ENCODE data around the gene CHRNA1. TPM values are rescaled to one million over a fixed set of nuclear protein-coding genes. Genes with fewer than 3 reads are reported as not detected.

CHRNA1 gene
- total RNA-seq, 1 donor from 2014 or later, result not detected

DNA sequence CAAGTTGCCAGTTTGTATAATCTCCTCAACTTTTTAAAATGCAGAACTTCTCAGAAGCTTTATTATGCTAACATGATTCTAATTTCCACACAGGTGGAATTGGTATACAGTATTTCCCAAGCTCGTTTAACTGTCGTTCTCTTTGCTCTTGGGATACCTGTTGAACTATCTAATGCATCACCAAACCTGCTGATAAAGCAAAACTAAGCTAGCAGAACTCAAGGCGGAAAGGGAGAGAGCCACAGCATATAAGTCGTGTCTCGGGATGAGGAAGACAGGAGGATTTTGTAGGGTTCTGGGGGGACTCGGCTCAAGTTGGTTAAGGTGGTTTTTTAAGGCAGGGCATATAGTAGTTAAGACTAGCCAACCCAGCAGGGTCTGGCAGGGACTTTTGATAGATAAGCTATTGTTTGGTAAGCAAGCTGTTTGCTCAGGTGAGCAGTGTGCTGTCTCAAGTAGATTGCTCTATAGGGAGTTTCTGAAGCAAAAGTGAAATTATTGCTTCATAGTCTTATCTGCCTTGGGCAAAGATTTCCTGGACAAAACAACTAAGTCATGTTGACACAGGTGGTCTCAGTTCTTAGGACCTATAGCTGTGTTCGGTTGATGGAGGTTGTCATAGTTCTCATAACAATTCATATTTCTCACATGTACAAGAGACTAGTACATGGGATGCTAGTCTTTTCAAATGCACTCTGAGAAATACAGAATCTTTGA lies 28.2 kb upstream of the CHRNA1 start:
- Mint-ChIP-seq H3K27me3 (peaks cover 14% of the 10 kb centered on the region), H3K27ac (no peak overlapping the region), H3K4me3 (no peak overlapping the region)

DNA sequence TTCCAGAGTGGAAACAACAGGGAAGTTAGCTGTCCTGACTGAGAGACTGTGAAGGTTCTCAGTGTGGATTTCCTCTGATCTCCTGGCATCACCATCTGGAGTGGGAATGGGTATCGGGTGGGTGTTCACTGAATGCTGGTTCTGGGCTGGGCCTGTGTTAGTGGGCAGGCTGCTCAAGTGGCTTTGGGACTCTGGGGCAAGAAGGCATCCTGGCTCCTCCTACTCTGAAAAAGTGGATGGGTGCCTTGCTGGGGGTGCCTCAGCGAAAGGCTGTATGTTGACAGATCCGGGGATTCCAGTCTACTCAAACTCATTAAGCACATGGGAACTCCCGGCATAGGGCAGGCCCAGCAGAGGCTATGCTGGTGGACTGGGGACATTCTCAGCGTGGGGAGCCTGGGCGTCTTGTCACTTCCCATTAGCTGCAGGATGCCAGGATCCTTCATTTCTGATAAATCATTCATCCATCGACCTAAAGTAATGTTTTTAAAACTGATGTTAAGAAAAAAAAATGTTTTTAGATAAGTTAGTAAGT lies 27.5 kb upstream of the CHRNA1 start:
- Mint-ChIP-seq H3K9me3 (no peaks in the 10 kb centered on the region), H3K4me1 (peaks cover 2% of the 10 kb centered on the region), H3K27ac (no peak overlapping the region), H3K4me3 (no peak overlapping the region), H3K36me3 (ENCODE audit: low read depth) (no peaks in the 10 kb centered on the region), H3K27me3 (peaks cover 14% of the 10 kb centered on the region)
- ATAC-seq (ENCODE audit: low read depth) (no peak), DNase-seq (no peak)
- POLR2A ChIA-PET, result no interaction called here
- CTCF ChIA-PET, result interaction anchor here (1.0 kb wide), 1 partner anchor 20 kb away, joined by 3 read pairs; no protein-coding TSS in a partner anchor
- intact Hi-C loops (cut with micrococcal nuclease), result no loop called here
- TF ChIP-seq, protein P1, sequence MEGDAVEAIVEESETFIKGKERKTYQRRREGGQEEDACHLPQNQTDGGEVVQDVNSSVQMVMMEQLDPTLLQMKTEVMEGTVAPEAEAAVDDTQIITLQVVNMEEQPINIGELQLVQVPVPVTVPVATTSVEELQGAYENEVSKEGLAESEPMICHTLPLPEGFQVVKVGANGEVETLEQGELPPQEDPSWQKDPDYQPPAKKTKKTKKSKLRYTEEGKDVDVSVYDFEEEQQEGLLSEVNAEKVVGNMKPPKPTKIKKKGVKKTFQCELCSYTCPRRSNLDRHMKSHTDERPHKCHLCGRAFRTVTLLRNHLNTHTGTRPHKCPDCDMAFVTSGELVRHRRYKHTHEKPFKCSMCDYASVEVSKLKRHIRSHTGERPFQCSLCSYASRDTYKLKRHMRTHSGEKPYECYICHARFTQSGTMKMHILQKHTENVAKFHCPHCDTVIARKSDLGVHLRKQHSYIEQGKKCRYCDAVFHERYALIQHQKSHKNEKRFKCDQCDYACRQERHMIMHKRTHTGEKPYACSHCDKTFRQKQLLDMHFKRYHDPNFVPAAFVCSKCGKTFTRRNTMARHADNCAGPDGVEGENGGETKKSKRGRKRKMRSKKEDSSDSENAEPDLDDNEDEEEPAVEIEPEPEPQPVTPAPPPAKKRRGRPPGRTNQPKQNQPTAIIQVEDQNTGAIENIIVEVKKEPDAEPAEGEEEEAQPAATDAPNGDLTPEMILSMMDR (IDR thresholded peaks at IDR 0.05), result no peak

More for the DNA sequence above, 28.2 kb upstream of the CHRNA1 start:
- intact Hi-C loops (cut with micrococcal nuclease), result no loop called here
- DNase-seq, result no peak
- ChIA-PET CTCF (interaction anchor here (1.0 kb wide), 1 partner anchor 20 kb away, joined by 3 read pairs; no protein-coding TSS in a partner anchor), POLR2A (no interaction called here)
- ATAC-seq (ENCODE audit: low read depth), result no peak
- H3K4me1 Mint-ChIP-seq, result peaks cover 2% of the 10 kb centered on the region
- H3K9me3 Mint-ChIP-seq, result no peaks in the 10 kb centered on the region
- TF ChIP-seq, protein P1 (IDR thresholded peaks at IDR 0.05), result no peak
- no peaks in the 10 kb centered on the region for H3K36me3 Mint-ChIP-seq (ENCODE audit: low read depth)

DNA sequence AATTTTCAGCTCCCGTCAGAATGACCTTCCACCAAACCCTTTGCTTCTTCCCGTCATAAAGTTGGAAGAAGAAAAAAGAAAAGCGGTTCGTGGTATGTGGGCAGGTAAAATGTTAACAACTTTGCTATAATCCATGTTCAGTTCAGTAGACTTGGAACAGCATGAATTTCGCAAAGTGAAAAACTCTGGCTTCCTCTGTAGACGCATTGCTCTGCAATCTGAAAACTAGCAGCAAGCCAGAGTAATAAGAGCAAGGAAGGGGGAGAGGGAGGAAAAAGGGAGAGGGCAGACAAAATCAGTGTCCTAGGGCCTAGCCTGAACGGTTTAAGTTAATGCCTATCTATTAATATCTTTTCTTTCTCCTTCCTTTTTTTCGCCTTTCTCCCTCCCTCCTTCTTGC lies 26.7 kb upstream of the CHRNA1 start:
- ATAC-seq (ENCODE audit: low read depth), result no peak
- H3K27me3 Mint-ChIP-seq, result peaks cover 11% of the 10 kb centered on the region

GRCh38 chr2:174789001-174789400 lies 24.7 kb upstream of the CHRNA1 start:
- no peak overlapping the region for H3K27ac Mint-ChIP-seq
- peaks cover 2% of the 10 kb centered on the region for H3K4me1 Mint-ChIP-seq
- H3K27me3 Mint-ChIP-seq, result peaks cover 9% of the 10 kb centered on the region
- no peaks in the 10 kb centered on the region for H3K36me3 Mint-ChIP-seq (ENCODE audit: low read depth)
- no peak overlapping the region for H3K4me3 Mint-ChIP-seq
- no peak for ATAC-seq (ENCODE audit: low read depth)
- no peak for DNase-seq
- POLR2A ChIA-PET, result no interaction called here
- intact Hi-C loops (cut with micrococcal nuclease), result no loop called here
- CTCF ChIA-PET, result no interaction called here
- TF ChIP-seq, protein P1 (IDR thresholded peaks at IDR 0.05), result no peak
- H3K9me3 Mint-ChIP-seq, result no peaks in the 10 kb centered on the region

More for the DNA sequence above, 26.7 kb upstream of the CHRNA1 start:
- POLR2A ChIA-PET, result no interaction called here
- H3K4me1 Mint-ChIP-seq, result peaks cover 2% of the 10 kb centered on the region
- TF ChIP-seq, protein P1 (IDR thresholded peaks at IDR 0.05), result no peak
- no peak overlapping the region for H3K27ac Mint-ChIP-seq
- no peak for DNase-seq
- CTCF ChIA-PET, result no interaction called here
- H3K9me3 Mint-ChIP-seq, result no peaks in the 10 kb centered on the region
- no peaks in the 10 kb centered on the region for H3K36me3 Mint-ChIP-seq (ENCODE audit: low read depth)
- intact Hi-C loops (cut with micrococcal nuclease), result no loop called here
- no peak overlapping the region for H3K4me3 Mint-ChIP-seq

DNA sequence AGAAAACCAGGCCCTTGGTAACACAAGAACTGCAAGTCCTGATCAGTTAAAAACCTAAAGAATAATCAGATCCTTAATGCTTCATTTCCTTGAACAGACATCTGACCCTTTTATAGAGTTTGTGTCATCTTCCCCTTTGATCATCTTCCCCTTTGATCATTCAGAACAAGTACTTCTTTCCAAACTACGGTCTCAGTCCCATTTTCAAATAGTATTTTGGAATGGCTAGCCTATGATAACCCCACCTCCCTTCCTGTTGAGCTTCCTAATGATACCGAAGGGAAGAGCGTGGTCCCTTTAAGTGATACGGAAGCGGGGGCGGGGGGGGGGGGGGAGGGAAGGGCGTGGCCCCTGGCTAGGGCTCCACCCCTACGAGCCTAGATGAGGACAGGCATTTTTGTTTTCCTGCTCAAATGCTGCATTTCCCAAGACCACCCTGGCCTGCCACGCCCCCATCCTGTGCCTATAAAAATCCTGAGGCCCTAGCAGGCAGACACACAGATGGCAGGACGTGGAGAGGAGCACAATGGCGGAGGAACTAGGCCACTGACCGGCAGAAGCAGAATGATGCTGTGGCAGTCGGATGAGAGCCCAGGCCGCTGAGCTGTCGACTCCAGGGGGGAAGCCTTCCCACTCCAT lies 24.1 kb upstream of the CHRNA1 start:
- ATAC-seq (ENCODE audit: low read depth), result no peak
- TF ChIP-seq, protein P1 (IDR thresholded peaks at IDR 0.05), result no peak
- intact Hi-C loops (cut with micrococcal nuclease), result no loop called here
- no peaks in the 10 kb centered on the region for H3K9me3 Mint-ChIP-seq
- POLR2A ChIA-PET, result no interaction called here
- peaks cover 5% of the 10 kb centered on the region for H3K27me3 Mint-ChIP-seq
- no peak overlapping the region for H3K27ac Mint-ChIP-seq
- no peaks in the 10 kb centered on the region for H3K36me3 Mint-ChIP-seq (ENCODE audit: low read depth)
- H3K4me3 Mint-ChIP-seq, result no peak overlapping the region
- no peak for DNase-seq
- CTCF ChIA-PET, result no interaction called here
- H3K4me1 Mint-ChIP-seq, result peaks cover 2% of the 10 kb centered on the region

Measured in activated B cell treated with CpG ODN at 0.5 μM for 24 hours (primary cell).